ENCODE data around the gene SFRP5.

The SFRP5 gene

DNA sequence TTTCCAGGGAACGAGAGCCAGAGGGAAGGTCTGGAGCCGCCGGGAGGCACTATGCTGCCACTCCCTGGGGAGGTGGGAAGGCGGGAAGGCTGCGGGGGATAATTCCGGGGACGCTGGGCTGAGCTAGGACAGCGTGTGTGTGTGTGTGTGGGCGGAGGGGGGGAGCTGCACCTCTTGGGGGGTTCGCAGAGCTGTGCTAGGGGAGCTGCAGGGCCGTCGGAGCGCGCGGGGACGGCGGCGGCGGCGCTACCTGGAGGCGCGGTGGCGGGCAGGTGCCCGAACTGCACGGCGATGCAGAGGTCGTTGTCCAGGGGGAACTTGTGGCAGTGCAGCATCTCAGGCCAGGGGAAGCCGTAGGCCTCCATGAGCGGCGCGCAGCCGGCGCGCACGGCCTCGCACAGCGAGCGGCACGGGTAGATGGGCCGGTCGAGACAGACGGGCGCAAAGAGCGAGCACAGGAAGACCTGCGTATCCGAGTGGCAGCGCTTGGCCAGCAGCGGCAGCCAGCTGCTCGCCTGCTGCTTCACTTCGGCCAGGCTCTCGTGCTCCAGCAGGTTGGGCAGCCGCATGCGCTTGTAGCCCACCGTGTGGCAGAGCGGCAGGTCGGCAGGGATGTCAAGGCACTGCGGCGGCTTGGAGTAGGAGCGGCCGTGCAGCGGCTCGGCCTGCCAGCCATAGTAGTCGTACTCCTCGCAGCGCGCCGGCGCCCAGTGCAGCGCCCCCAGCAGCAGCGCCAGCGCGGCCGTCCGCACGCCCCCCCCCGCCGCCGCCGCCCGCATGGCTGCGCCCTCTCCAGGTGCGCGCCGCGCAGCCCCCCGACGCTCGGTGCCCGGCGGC is 526 bp downstream of the SFRP5 start:
- TF ChIP-seq, protein P1, sequence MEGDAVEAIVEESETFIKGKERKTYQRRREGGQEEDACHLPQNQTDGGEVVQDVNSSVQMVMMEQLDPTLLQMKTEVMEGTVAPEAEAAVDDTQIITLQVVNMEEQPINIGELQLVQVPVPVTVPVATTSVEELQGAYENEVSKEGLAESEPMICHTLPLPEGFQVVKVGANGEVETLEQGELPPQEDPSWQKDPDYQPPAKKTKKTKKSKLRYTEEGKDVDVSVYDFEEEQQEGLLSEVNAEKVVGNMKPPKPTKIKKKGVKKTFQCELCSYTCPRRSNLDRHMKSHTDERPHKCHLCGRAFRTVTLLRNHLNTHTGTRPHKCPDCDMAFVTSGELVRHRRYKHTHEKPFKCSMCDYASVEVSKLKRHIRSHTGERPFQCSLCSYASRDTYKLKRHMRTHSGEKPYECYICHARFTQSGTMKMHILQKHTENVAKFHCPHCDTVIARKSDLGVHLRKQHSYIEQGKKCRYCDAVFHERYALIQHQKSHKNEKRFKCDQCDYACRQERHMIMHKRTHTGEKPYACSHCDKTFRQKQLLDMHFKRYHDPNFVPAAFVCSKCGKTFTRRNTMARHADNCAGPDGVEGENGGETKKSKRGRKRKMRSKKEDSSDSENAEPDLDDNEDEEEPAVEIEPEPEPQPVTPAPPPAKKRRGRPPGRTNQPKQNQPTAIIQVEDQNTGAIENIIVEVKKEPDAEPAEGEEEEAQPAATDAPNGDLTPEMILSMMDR (IDR thresholded peaks at IDR 0.05; ENCODE audit: control insufficient read depth, extremely low read depth, insufficient read depth), result no peak
- H3K4me3 ChIP-seq (ENCODE audit: low read depth, low read length), result no peak overlapping the region
- no peak for DNase-seq (ENCODE audit: low read depth)

DNA sequence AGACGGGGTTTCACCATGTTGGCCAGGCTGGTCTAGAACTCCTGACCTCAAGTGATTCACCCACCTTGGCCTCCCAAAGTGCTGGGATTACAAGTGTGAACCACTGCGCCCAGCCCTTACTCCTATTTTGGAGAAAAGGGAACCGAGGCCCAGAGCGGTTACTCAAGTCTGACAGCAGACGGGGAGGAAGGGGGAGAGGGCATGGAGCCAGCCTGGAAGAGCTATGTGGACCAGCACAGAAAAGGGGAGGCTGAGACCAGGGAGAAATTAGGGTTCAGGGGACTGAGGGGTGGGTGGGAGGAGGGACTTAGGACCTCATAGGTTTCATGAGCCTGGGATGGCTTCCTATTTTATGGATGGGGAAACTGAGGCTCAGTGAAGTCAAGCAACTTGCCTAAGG is 1.5 kb downstream of the SFRP5 start:
- no peak for DNase-seq (ENCODE audit: low read depth)
- H3K4me3 ChIP-seq (ENCODE audit: low read depth, low read length), result no peak overlapping the region
- TF ChIP-seq, protein P1 (IDR thresholded peaks at IDR 0.05; ENCODE audit: control insufficient read depth, extremely low read depth, insufficient read depth), result no peak

DNA sequence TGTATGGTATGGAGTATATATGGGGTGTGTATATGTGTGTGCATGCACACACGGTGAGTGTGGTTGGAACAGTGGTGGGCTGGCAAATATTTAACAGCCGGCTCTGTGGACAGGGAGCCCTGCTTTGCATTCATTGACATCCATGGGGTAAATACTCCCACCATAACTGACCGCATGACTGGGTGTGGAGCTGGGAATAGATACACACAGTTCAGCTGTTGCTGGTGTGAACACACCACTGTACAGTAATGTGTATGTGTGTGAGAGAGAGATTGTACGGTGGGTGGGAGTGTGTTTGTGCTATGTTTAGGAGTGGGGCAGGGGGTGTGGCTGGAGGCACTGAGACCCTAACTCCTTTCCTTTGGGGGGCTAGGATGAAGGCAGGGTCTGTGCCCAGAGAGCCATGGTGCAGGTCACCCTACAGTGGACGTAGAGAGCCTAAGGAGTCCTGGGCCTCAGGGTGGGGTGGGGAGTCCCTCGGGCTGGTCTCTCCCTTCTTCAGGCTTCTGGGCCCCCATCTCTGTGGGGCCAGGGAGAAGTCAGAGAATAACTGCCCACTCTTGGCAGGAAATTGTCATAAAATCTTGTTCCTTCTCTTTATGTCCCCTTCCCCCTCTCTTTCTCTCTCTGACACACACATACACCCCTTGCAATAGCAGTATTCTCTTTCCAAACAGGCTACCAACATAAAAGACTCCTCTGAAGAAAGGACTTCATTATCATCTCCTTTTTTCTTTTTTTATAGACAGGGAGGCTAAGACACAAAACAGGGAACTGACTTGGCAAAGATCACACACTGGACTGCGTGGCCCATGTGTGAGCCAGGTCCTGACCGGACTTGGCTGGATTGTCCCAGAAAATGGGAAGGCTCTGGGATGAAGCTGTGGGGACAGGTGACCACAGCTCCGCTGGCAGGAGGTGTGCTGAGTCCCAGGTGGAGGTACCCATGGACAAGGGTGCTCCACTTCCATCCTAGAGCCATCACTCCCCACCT is 3.2 kb downstream of the SFRP5 start:
- H3K4me3 ChIP-seq (ENCODE audit: low read depth, low read length), result no peak overlapping the region
- TF ChIP-seq, protein P1 (IDR thresholded peaks at IDR 0.05; ENCODE audit: control insufficient read depth, extremely low read depth, insufficient read depth), result no peak
- DNase-seq (ENCODE audit: low read depth), result no peak

DNA sequence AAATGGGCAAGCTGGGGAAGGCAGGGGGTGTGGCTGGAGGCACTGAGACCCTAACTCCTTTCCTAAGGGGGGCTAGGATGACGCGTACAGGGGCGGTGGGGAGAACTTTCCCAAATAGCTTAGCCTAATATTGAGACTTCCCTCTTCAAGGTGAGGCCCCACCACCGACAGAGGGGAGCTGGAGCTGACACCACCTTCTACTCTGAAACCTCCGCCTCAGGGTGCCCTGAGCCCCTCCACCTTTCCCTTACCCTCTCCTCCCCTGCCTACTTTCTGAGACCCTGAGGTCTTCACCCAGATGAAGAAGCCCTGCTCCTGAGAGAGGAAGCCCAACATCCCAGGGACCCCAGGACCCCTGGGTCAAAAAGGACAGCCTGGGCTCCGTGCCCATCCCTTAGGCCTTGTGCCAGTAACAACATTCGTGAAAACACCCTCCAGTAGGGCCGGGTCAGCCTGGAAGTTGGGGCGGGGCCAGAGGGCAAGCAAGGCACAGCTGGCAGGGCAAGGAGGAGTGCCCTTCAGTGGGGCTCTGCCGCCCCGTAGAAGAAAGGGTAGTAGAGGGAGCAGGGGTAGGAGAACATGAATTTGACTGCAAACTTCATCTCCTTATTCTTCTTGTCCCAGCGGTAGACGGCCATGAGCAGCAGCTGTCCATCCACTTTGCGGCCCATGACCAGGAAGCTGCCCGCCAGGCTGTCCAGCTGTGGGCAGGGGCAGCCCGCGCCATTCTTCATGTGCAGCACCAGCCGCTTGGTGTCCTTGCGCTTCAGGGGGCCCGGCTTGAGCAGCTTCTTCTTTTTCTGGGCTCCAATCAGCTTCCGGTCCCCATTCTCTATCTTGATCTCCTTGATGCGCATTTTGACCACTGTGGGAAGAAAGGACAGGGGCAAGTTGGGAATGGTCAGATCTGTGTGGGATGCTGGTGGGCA is 4.5 kb downstream of the SFRP5 start:
- no peak for DNase-seq (ENCODE audit: low read depth)
- H3K4me3 ChIP-seq (ENCODE audit: low read depth, low read length), result no peak overlapping the region
- TF ChIP-seq, protein P1 (IDR thresholded peaks at IDR 0.05; ENCODE audit: control insufficient read depth, extremely low read depth, insufficient read depth), result no peak

DNA sequence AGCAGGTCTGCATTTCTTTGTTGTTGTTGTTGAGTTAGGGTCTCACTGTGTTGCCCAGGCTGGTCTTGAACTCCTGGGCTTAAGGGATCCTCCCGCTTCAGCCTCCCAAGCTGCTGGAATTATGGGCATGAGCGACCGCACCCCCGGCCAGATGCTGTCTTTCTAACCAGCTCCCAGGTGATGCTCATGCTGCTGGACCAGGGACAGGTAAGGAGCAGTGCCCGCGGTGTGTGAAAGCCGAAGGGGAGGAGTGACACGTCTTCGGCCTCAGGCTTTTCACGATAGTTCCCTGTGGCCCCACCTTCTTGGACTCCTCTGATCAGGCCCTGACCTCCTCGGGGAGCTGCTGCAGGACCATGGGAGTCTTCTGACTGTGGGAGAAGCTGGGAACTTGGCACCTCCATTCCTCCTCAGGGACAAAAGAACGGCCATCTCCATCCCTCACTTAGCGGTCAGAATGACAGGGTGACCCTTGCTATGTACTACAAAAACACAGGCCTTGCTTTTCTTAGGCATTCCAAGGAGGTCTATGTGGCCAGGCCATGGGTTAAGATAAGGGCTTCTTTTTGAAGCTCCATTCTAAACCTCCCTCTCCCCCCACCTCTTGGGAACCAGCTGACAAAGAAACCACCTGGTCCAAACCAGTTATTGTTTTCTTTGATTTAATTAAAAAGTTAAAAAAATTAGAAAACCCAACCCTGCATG is 5.5 kb downstream of the SFRP5 start:
- no peak for DNase-seq (ENCODE audit: low read depth)
- TF ChIP-seq, protein P1 (IDR thresholded peaks at IDR 0.05; ENCODE audit: control insufficient read depth, extremely low read depth, insufficient read depth), result no peak
- no peak overlapping the region for H3K4me3 ChIP-seq (ENCODE audit: low read depth, low read length)

DNA sequence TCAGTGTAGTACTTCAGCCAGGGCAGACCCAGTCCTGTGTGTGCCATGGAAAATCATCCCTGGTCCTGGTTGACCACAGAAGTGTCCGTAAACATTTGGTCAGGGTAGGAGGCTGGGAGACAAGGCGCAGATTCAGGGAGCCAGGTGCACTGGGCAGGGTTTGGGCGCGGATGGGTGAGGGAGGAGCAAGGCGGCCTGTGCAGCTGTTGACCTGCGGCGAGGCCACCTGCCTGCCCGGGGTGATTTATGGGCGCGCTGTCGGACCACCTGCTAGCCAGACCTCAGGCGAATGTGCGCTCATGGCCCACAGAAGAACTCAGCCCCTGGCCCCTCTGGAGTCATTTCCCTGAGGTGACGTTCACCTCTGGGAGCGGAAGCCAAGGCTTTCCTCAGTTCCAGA is 6.6 kb downstream of the SFRP5 start:
- DNase-seq (ENCODE audit: low read depth), result no peak
- TF ChIP-seq, protein P1 (IDR thresholded peaks at IDR 0.05; ENCODE audit: control insufficient read depth, extremely low read depth, insufficient read depth), result no peak
- H3K4me3 ChIP-seq (ENCODE audit: low read depth, low read length), result no peak overlapping the region

Measured in LNCaP clone FGC (cell line).